Choroid plexus epithelial cell (primary cell): ENCODE measurements around the gene MFSD6.
"Not testable (repeated sequence)": the region's sequence is repeated elsewhere in the genome, so short reads cannot be mapped to it uniquely, and the experiment has no call there.

Experiments used
- DNase-seq: peaks from one replicate; pipeline ENCODE4 v3.0.0-alpha.2; 2010; ENCODE audit warnings: low read depth
- H3K4me3 ChIP-seq: 2 replicates; pipeline ENCODE4 v1.5.1; 2011; ENCODE audit warnings: low read depth, mild to moderate bottlenecking, control low read depth, low read length, moderate library complexity
- TF ChIP-seq, protein P1 (sequence below): conservative IDR thresholded peaks from 2 replicates; pipeline ENCODE4 v1.5.1; 2011; ENCODE audit warnings: low read depth, mild to moderate bottlenecking, control low read depth, inconsistent platforms, low read length, moderate library complexity

The MFSD6 gene

DNA sequence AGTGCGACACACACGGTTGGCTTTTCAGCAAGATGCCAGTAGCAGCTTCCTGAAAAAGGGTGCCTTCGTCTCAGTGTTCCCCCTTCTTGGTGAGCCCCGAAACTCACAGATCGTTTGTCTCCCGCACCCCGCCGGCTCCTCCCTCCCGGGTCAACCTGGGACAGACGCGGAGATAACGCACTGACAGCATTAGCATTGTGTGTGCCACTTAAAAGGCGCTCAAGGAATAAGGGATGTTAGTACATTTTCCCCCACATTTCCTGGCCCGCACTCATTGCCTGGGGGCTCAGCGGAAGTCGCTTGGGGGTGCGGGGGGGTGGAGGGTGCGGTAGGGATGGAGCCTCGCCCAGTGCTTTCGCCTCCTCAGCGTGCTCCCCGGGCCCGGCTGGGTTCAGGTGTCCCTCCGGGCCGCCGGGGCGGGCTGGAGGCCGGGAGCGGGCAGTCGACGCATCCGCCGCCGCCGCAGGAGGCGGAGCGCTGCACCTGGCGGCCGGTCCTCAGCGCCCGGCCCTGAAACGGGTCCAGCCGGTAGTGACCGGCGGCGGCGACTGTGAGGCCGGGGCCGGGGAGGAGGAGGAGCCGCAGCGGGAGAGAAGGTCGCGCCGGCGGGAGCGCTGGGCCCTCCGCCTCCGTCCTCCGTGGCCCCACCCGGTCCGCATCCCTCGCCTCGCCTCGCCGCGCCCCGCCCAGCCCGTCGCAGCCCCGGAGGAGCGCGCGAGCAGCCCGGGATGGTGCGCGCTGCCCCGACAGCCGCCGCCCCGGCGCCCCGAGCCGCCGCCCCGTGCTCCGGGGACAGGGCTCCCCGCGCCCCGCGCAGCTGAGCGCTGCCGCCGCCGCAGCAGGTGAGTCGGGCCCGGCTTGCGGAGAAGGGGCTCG is at the start of gene MFSD6:
TSS of gene MFSD6 (plus strand) at position 694 of the 876 bp plus-strand sequence. CDS start 27,675 bp downstream, outside the sequence.
- TF ChIP-seq, protein P1, sequence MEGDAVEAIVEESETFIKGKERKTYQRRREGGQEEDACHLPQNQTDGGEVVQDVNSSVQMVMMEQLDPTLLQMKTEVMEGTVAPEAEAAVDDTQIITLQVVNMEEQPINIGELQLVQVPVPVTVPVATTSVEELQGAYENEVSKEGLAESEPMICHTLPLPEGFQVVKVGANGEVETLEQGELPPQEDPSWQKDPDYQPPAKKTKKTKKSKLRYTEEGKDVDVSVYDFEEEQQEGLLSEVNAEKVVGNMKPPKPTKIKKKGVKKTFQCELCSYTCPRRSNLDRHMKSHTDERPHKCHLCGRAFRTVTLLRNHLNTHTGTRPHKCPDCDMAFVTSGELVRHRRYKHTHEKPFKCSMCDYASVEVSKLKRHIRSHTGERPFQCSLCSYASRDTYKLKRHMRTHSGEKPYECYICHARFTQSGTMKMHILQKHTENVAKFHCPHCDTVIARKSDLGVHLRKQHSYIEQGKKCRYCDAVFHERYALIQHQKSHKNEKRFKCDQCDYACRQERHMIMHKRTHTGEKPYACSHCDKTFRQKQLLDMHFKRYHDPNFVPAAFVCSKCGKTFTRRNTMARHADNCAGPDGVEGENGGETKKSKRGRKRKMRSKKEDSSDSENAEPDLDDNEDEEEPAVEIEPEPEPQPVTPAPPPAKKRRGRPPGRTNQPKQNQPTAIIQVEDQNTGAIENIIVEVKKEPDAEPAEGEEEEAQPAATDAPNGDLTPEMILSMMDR = no peak
- peak within 1 kb of the TSS; percentile 59 for H3K4me3 ChIP-seq
- DNase-seq = no peak

DNA sequence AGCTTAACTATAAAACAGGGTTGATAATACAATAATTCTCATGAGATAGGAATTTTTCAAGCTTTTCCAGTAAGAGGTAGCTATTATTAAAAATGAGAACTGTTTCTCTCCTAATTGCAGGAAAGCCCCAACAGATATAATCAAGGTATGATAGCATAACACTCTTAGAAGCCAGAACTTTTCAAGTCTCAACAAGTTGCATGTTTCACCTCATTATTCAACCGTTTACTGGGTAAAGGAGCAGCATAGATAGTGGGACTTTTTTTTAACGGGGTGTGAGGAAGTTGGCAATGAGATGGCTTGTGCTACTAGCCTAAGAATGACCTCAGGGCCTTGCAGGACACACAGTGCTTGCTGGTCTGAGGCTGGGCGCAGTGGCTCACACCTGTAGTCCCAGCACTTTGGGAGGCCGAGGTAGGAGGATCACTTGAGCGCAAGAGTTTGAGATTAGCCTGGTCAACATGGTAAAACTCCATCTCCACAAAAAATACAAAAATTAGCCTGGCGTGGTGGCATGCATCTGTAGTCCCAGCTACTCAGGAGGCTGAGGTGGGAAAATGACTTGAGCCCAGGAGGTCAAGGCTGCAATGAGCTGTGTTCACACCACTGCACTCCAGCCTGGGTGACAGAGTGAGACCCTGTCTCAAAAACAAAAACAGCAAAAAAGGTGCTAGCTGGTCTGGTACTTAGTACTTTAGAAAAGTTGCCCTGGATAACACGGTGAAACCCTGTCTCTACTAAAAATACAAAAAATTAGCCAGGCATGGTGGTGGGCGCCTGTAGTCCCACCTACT is 49.3 kb upstream of the MFSD6 start:
- DNase-seq, H3K4me3 ChIP-seq: not testable (repeated sequence)

DNA sequence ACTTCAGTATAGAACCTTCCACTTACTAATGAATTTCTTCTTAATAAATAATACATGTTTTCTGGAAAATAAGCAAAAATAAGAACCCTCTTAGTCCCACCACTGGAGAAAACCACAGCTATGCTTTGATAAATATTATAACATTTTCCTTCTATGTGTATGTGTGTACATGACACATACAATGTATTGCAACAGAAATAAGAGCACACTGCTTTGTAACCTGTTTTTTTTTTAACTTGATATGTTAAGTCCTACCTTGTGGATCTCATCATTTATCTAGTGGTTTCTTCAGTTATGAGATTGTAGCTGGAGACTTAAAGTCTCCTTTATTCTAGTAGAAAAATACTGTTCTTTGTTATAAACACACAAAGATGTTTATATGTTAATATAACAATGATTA is 47.6 kb upstream of the MFSD6 start:
- no peak overlapping the region for H3K4me3 ChIP-seq

DNA sequence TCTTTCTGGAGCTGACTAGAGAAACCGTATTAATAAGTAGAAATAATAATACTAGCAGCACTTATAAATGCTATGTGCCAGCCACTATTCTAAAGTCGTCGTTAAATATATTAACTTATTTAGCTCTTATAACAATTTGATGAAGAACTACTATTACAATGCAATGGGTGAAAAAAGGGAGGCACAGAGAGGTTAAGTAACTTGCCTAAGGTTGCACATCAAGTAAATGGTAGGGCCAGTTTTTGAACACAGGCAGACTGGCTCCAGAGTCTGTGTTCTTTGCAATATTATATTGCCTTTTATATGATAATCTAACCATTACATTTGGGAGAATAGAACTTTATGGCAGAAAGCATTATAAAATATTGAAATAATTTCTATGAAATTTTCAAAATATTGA is 47.2 kb upstream of the MFSD6 start:
- TF ChIP-seq, protein P1 = no peak

More for the DNA sequence above, 47.6 kb upstream of the MFSD6 start:
- DNase-seq = no peak
- TF ChIP-seq, protein P1 = no peak

DNA sequence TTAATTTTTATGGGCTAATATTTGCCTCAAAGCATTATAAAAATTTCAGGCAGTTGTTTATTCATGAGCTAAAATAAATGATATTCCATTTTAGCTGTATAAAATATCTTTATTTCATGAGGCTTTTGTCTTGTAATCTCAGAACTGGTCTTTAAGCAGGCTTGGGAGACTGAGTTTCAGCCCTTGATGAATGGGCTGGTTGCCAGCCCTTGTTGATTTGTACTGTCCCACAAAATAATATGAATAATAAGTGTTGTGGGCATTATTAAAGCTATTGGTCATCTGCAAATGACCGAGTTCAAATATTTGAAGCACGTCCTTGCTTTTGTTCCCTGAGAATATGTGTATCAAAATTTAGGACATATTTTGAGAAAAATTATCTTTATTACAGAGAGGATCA is 46.6 kb upstream of the MFSD6 start:
- TF ChIP-seq, protein P1 = no peak
- no peak overlapping the region for H3K4me3 ChIP-seq
- no peak for DNase-seq

More for the DNA sequence above, 47.2 kb upstream of the MFSD6 start:
- DNase-seq = no peak
- H3K4me3 ChIP-seq = no peak overlapping the region

DNA sequence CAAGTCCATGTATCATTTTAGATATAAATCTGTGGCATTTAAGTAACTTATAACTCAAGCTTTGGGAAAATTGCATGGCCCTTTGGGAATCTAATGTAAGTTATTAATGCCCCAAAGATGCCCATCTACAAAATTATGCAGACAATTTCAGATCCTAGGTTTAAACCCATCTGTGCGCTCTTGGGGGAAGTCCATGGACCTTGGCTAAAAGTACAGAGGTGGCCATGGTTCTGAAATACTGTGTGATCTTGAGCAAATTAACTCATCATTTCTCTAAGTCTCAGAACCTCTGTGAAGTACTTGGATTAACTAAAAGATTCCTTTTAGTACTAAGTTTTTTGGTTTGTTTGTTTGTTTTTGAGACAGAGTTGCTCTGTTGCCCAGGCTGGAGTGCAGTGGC is 45.3 kb upstream of the MFSD6 start:
- no peak for DNase-seq

More for the DNA sequence above, 45.3 kb upstream of the MFSD6 start:
- H3K4me3 ChIP-seq = no peak overlapping the region
- TF ChIP-seq, protein P1 = no peak
